ENCODE measurements around the gene WDPCP. TPM values are rescaled to one million over a fixed set of nuclear protein-coding genes. Genes with fewer than 3 reads are reported as not detected.

Gene WDPCP
- polyA plus RNA-seq, 1 donor from 2014 or later = 8.9 TPM

DNA sequence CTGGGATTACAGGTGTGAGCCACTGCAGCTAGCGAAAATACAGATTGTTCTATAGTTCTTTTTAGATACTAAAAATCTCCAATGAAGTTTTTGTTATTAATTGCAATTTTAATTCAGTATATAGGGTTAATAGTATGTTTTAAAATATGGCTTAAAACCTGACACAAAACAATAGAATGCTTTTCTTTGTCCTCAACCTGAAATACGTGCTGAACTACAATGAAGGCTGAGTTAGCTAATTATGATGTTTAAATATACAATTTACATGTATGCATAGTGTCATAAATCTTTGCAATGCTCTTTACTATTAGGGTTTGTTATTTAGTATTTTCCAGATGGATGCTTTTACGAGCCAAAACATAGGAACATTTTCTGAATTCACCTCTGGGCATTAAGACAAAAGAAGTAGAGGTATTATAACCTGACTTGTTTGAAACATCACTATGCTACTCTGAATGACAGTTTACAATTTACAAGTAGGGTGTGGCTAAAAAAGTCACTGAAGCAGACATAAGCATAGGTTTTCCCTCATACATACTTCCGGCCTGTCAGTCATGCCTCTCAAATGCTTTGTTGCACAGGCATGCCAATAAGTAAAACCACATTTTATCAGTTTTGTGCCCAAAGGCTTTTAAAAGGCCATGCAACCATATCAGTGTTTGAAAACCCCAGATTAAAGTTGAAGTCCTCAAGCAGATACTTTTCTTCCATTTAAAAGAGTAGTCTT lies 369.3 kb downstream of the WDPCP start:
- Histone ChIP-seq H4K20me1 (ENCODE audit: insufficient read depth) (no peaks in the 10 kb centered on the region), H3K9me2 (ENCODE audit: insufficient read depth, low read length) (no peaks in the 10 kb centered on the region), H2AFZ (ENCODE audit: low read depth, low read length) (no peak overlapping the region), H3K4me3 (ENCODE audit: low read length) (no peak overlapping the region), H3K27me3 (ENCODE audit: insufficient read depth, low read depth, low read length) (no peaks in the 10 kb centered on the region), H3K27ac (ENCODE audit: low read length) (no peak overlapping the region), H3K9ac (ENCODE audit: low read length) (no peak overlapping the region), H3F3A (ENCODE audit: insufficient read depth, low read length, poor library complexity, severe bottlenecking) (no peaks in the 10 kb centered on the region), H3K36me3 (ENCODE audit: insufficient read depth, low read length) (no peaks in the 10 kb centered on the region), H3K9me3 (ENCODE audit: low read length) (no peaks in the 10 kb centered on the region), H3K4me2 (ENCODE audit: low read length) (no peak overlapping the region), H3K79me2 (replicated peaks; ENCODE audit: insufficient read depth, low read length) (no peaks in the 10 kb centered on the region)
- TF ChIP-seq, protein P1, sequence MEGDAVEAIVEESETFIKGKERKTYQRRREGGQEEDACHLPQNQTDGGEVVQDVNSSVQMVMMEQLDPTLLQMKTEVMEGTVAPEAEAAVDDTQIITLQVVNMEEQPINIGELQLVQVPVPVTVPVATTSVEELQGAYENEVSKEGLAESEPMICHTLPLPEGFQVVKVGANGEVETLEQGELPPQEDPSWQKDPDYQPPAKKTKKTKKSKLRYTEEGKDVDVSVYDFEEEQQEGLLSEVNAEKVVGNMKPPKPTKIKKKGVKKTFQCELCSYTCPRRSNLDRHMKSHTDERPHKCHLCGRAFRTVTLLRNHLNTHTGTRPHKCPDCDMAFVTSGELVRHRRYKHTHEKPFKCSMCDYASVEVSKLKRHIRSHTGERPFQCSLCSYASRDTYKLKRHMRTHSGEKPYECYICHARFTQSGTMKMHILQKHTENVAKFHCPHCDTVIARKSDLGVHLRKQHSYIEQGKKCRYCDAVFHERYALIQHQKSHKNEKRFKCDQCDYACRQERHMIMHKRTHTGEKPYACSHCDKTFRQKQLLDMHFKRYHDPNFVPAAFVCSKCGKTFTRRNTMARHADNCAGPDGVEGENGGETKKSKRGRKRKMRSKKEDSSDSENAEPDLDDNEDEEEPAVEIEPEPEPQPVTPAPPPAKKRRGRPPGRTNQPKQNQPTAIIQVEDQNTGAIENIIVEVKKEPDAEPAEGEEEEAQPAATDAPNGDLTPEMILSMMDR (IDR thresholded peaks at IDR 0.05; ENCODE audit: poor library complexity, severe bottlenecking) = no peak
- TF ChIP-seq, protein P2, sequence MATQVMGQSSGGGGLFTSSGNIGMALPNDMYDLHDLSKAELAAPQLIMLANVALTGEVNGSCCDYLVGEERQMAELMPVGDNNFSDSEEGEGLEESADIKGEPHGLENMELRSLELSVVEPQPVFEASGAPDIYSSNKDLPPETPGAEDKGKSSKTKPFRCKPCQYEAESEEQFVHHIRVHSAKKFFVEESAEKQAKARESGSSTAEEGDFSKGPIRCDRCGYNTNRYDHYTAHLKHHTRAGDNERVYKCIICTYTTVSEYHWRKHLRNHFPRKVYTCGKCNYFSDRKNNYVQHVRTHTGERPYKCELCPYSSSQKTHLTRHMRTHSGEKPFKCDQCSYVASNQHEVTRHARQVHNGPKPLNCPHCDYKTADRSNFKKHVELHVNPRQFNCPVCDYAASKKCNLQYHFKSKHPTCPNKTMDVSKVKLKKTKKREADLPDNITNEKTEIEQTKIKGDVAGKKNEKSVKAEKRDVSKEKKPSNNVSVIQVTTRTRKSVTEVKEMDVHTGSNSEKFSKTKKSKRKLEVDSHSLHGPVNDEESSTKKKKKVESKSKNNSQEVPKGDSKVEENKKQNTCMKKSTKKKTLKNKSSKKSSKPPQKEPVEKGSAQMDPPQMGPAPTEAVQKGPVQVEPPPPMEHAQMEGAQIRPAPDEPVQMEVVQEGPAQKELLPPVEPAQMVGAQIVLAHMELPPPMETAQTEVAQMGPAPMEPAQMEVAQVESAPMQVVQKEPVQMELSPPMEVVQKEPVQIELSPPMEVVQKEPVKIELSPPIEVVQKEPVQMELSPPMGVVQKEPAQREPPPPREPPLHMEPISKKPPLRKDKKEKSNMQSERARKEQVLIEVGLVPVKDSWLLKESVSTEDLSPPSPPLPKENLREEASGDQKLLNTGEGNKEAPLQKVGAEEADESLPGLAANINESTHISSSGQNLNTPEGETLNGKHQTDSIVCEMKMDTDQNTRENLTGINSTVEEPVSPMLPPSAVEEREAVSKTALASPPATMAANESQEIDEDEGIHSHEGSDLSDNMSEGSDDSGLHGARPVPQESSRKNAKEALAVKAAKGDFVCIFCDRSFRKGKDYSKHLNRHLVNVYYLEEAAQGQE (IDR thresholded peaks at IDR 0.05; ENCODE audit: borderline replicate concordance) = no peak
- TF ChIP-seq POLR2AphosphoS5 (IDR thresholded peaks at IDR 0.05) = no peak
- no peak for TF ChIP-seq TAF1 (IDR thresholded peaks at IDR 0.05; ENCODE audit: low read depth)
- no peak for TF ChIP-seq MXI1 (conservative IDR thresholded peaks at IDR 0.05; ENCODE audit: poor library complexity, severe bottlenecking)
- TF ChIP-seq SMC3 (conservative IDR thresholded peaks at IDR 0.05; ENCODE audit: poor library complexity) = no peak
- TF ChIP-seq RAD21 (conservative IDR thresholded peaks at IDR 0.05) = no peak
- TF ChIP-seq EP300 (conservative IDR thresholded peaks at IDR 0.05; ENCODE audit: poor library complexity, severe bottlenecking) = no peak
- TF ChIP-seq EZH2 (IDR thresholded peaks at IDR 0.05; ENCODE audit: borderline replicate concordance, insufficient read depth, low read length, poor library complexity, severe bottlenecking) = no peak

DNA sequence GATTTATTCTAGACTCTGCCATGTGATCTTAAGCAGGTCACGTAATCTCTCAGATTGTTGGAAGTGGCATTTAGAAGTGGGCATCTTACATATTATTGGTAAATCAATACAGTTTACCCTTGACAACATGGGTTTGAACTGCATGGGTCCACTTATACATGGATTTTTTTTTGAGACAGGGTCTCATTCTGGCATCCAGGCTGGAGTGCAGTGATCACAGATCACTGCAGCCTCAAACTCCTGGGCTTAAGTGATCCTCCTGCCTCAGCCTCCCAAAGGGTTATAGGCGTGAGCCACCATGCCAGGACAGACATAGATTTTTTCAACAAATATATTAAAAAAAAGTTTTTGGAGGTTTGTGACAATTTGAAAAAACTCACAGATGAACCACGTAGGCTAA lies 393.0 kb downstream of the WDPCP start:
- Histone ChIP-seq H3K4me2 (ENCODE audit: low read length) (no peak overlapping the region), H3K36me3 (ENCODE audit: insufficient read depth, low read length) (no peaks in the 10 kb centered on the region), H3K27ac (ENCODE audit: low read length) (no peak overlapping the region), H3K79me2 (replicated peaks; ENCODE audit: insufficient read depth, low read length) (no peaks in the 10 kb centered on the region), H3K9me2 (ENCODE audit: insufficient read depth, low read length) (no peaks in the 10 kb centered on the region), H2AFZ (ENCODE audit: low read depth, low read length) (no peak overlapping the region), H3K27me3 (ENCODE audit: insufficient read depth, low read depth, low read length) (no peaks in the 10 kb centered on the region), H3F3A (ENCODE audit: insufficient read depth, low read length, poor library complexity, severe bottlenecking) (no peaks in the 10 kb centered on the region), H3K9ac (ENCODE audit: low read length) (no peak overlapping the region), H3K9me3 (ENCODE audit: low read length) (no peaks in the 10 kb centered on the region), H3K4me3 (ENCODE audit: low read length) (no peak overlapping the region), H4K20me1 (ENCODE audit: insufficient read depth) (no peaks in the 10 kb centered on the region)
- TF ChIP-seq POLR2AphosphoS5 (IDR thresholded peaks at IDR 0.05) (no peak), TAF1 (IDR thresholded peaks at IDR 0.05; ENCODE audit: low read depth) (no peak), SMC3 (conservative IDR thresholded peaks at IDR 0.05; ENCODE audit: poor library complexity) (no peak), MXI1 (conservative IDR thresholded peaks at IDR 0.05; ENCODE audit: poor library complexity, severe bottlenecking) (no peak), EP300 (conservative IDR thresholded peaks at IDR 0.05; ENCODE audit: poor library complexity, severe bottlenecking) (no peak), EZH2 (IDR thresholded peaks at IDR 0.05; ENCODE audit: borderline replicate concordance, insufficient read depth, low read length, poor library complexity, severe bottlenecking) (no peak), RAD21 (conservative IDR thresholded peaks at IDR 0.05) (no peak)
- TF ChIP-seq, protein P1 (IDR thresholded peaks at IDR 0.05; ENCODE audit: poor library complexity, severe bottlenecking) = no peak
- TF ChIP-seq, protein P2 (IDR thresholded peaks at IDR 0.05; ENCODE audit: borderline replicate concordance) = no peak

Measured in neural cell (in vitro differentiated cells).